DND-41 (cell line): ENCODE results near the gene KIRREL3.

Experiments
- ATAC-seq: fragments of 200-7000 bp; cut with Tn5 transposase; 3 replicates; pipeline ENCODE4 v1.9.1; 2021; ENCODE audit warnings: low read depth; ENCODE audit not compliant: insufficient read depth
- DNase-seq: peaks from one replicate; pipeline ENCODE4 v3.0.0-alpha.2; 2020
- H2AFZ ChIP-seq: 2 replicates; pipeline ENCODE4 v1.6.0; 2012; ENCODE audit warnings: low read depth, low read length
- H3K27ac ChIP-seq: 2 replicates; pipeline ENCODE4 v1.5.1; 2012; ENCODE audit warnings: low read length, inconsistent platforms
- H3K27me3 ChIP-seq: fragments of 200-600 bp; sonication (generic); 2 replicates; pipeline ENCODE4 v1.6.0; 2012; ENCODE audit warnings: low read length, mild to moderate bottlenecking, inconsistent platforms; ENCODE audit not compliant: insufficient read depth, poor library complexity
- H3K36me3 ChIP-seq: 2 replicates; pipeline ENCODE4 v1.5.1; 2012; ENCODE audit warnings: low read length, inconsistent platforms; ENCODE audit not compliant: insufficient read depth
- H3K4me1 ChIP-seq: 2 replicates; pipeline ENCODE4 v1.5.1; 2012; ENCODE audit warnings: mild to moderate bottlenecking, low read length; ENCODE audit not compliant: insufficient read depth
- H3K4me2 ChIP-seq: 2 replicates; pipeline ENCODE4 v1.6.0; 2012; ENCODE audit warnings: mild to moderate bottlenecking, moderate library complexity, low read length, inconsistent platforms; ENCODE audit not compliant: insufficient read depth
- H3K4me3 ChIP-seq, 2 experiments: fragments of 200-600 bp in 1 of 2; shearing (Covaris generic) in 1 of 2; 2 replicates each; pipeline ENCODE4 v1.5.1; 2012 to 2016; ENCODE audit warnings: inconsistent platforms in 2 of 2, low read length in 2 of 2, mild to moderate bottlenecking in 2 of 2, low read depth in 1 of 2, moderate library complexity in 1 of 2
- H3K79me2 ChIP-seq: 2 replicates; pipeline ENCODE4 v1.6.0; 2012; ENCODE audit warnings: low read length, inconsistent platforms; ENCODE audit not compliant: insufficient read depth
- H3K9ac ChIP-seq: 2 replicates; pipeline ENCODE4 v1.6.0; 2012; ENCODE audit warnings: low read depth, mild to moderate bottlenecking, inconsistent platforms, low read length, moderate library complexity
- H3K9me3 ChIP-seq: 2 replicates; pipeline ENCODE4 v1.5.1; 2012; ENCODE audit warnings: low read length, moderate library complexity, mild to moderate bottlenecking, inconsistent platforms; ENCODE audit not compliant: insufficient read depth, severe bottlenecking
- H4K20me1 ChIP-seq: 2 replicates; pipeline ENCODE4 v1.6.0; 2012; ENCODE audit warnings: low read length; ENCODE audit not compliant: insufficient read depth
- CTCF ChIP-seq: IDR thresholded peaks from 2 replicates; pipeline ENCODE4 v1.5.1; 2012; ENCODE audit warnings: borderline replicate concordance, low read length, moderate library complexity, mild to moderate bottlenecking; ENCODE audit not compliant: poor library complexity, severe bottlenecking; ENCODE audit errors: extremely low read depth
- EZH2 ChIP-seq: IDR thresholded peaks from 3 replicates; pipeline ENCODE4 v1.6.1; 2012; ENCODE audit warnings: borderline replicate concordance, low read depth, mild to moderate bottlenecking, moderate library complexity, low read length, inconsistent platforms; ENCODE audit not compliant: severe bottlenecking

The KIRREL3 gene

DNA sequence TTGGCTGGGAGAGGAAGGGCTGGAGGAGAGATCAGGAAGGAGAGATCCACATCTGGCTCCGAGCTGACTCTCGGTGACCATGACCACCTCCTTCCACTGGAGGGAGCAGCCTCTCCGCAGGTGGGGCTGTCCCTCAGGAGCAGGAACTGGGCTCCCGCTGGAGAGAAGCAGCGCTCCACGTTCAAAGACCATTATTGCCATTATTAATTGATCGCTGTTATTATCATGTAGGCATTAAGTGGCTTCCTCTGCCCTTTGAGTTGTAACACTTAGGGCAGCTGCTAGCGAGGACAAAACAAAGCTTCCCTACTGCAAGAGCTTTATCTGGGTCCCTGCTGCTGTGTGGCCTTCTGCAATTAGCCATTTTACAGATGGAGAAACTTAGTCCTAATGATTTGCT is 393.2 kb downstream of the KIRREL3 start:
- H3K79me2 ChIP-seq, result no peaks in the 10 kb centered on the region
- no peaks in the 10 kb centered on the region for H3K36me3 ChIP-seq
- no peaks in the 10 kb centered on the region for H3K9me3 ChIP-seq
- ATAC-seq, result peak; percentile 71; the same call in 2 of the 3 replicates
- H3K4me3 ChIP-seq, result no peak overlapping the region
- H3K4me2 ChIP-seq, result no peak overlapping the region
- TF ChIP-seq CTCF, result peak; percentile 60
- TF ChIP-seq EZH2, result no peak
- H3K4me1 ChIP-seq, result no peaks in the 10 kb centered on the region
- no peak overlapping the region for H2AFZ ChIP-seq
- H3K27ac ChIP-seq, result no peak overlapping the region
- peaks cover 39% of the 10 kb centered on the region for H3K27me3 ChIP-seq
- DNase-seq, result peak; percentile 16
- H4K20me1 ChIP-seq, result no peaks in the 10 kb centered on the region
- H3K9ac ChIP-seq, result no peak overlapping the region

GRCh38 chr11:126606484-126606883 is 394.1 kb downstream of the KIRREL3 start:
- H3K27me3 ChIP-seq, result peaks cover 35% of the 10 kb centered on the region
- H3K36me3 ChIP-seq, result no peaks in the 10 kb centered on the region
- ATAC-seq, result no peak
- DNase-seq, result no peak
- no peak overlapping the region for H3K4me2 ChIP-seq
- no peaks in the 10 kb centered on the region for H3K4me1 ChIP-seq
- no peak overlapping the region for H3K9ac ChIP-seq
- no peaks in the 10 kb centered on the region for H4K20me1 ChIP-seq
- no peak overlapping the region for H2AFZ ChIP-seq
- H3K9me3 ChIP-seq, result no peaks in the 10 kb centered on the region
- no peak overlapping the region for H3K27ac ChIP-seq
- TF ChIP-seq EZH2 (no peak), CTCF (no peak)
- H3K79me2 ChIP-seq, result no peaks in the 10 kb centered on the region
- H3K4me3 ChIP-seq, result no peak overlapping the region

GRCh38 chr11:126604461-126604860 is 396.1 kb downstream of the KIRREL3 start:
- no peak overlapping the region for H3K9ac ChIP-seq
- H3K36me3 ChIP-seq, result no peaks in the 10 kb centered on the region
- ATAC-seq, result no peak
- H3K27me3 ChIP-seq, result peaks cover 23% of the 10 kb centered on the region
- H3K4me3 ChIP-seq, result no peak overlapping the region
- no peak overlapping the region for H3K27ac ChIP-seq
- no peak overlapping the region for H3K4me2 ChIP-seq
- no peaks in the 10 kb centered on the region for H3K79me2 ChIP-seq
- no peaks in the 10 kb centered on the region for H4K20me1 ChIP-seq
- no peaks in the 10 kb centered on the region for H3K9me3 ChIP-seq
- TF ChIP-seq EZH2 (no peak), CTCF (no peak)
- no peaks in the 10 kb centered on the region for H3K4me1 ChIP-seq
- DNase-seq, result no peak
- no peak overlapping the region for H2AFZ ChIP-seq

- TF ChIP-seq CTCF (no peak), EZH2 (no peak)
- H3K27ac ChIP-seq, result no peak overlapping the region
- H4K20me1 ChIP-seq, result no peaks in the 10 kb centered on the region
- H3K27me3 ChIP-seq, result peaks cover 18% of the 10 kb centered on the region
- H3K4me1 ChIP-seq, result no peaks in the 10 kb centered on the region
- no peak overlapping the region for H2AFZ ChIP-seq
- no peaks in the 10 kb centered on the region for H3K36me3 ChIP-seq
- DNase-seq (no peak), ATAC-seq (no peak)
- H3K4me3 ChIP-seq, result no peak overlapping the region
- H3K4me2 ChIP-seq, result no peak overlapping the region
- no peaks in the 10 kb centered on the region for H3K79me2 ChIP-seq
- no peak overlapping the region for H3K9ac ChIP-seq
- H3K9me3 ChIP-seq, result no peaks in the 10 kb centered on the region
These were observed 397.1 kb downstream of the KIRREL3 start for GRCh38 chr11:126603486-126603885.
